ENCODE measurements around the gene FBLN2. TPM values are rescaled to one million over a fixed set of nuclear protein-coding genes. Genes with fewer than 3 reads are reported as not detected.

The FBLN2 gene
- total RNA-seq, 1 experiment from 2014 or later, result not detected

DNA sequence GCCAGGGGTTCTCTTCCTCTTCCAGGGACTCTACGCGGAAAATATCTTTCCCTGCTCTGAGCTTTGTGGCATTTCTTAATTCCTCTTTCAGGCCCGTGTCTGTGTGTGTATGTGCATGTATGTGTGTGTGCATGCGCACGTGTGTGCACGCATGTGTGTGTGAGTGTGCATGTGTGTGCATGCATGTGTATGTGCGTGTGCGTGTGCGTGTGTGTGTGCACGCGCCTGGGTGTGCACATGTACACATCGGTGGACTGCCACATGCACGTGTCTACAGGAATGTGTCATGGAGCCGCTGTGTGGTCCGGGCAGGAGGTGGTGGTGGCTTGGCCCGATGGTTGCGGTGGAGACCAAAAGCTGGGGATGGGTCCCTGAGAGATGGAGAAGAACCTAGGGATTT, 133.0 kb downstream of the FBLN2 start:
- no peak overlapping the region for H3K27ac ChIP-seq (ENCODE audit: low read length)
- no peak for DNase-seq
- H3K9me3 ChIP-seq (ENCODE audit: low read length), result no peaks in the 10 kb centered on the region
- H3K4me2 ChIP-seq (ENCODE audit: low read depth, low read length, poor library complexity, severe bottlenecking), result no peak overlapping the region
- H3K36me3 ChIP-seq (ENCODE audit: insufficient read depth, low read length), result no peaks in the 10 kb centered on the region
- no peak overlapping the region for H3K9ac ChIP-seq (ENCODE audit: low read length)
- H3K4me3 ChIP-seq (ENCODE audit: low read length), result no peak overlapping the region
- H4K20me1 ChIP-seq (ENCODE audit: insufficient read depth, low read depth, low read length), result no peaks in the 10 kb centered on the region
- H3K79me2 ChIP-seq (ENCODE audit: low read length), result no peaks in the 10 kb centered on the region
- no peaks in the 10 kb centered on the region for H3K4me1 ChIP-seq (ENCODE audit: low read length)
- no peaks in the 10 kb centered on the region for H3K27me3 ChIP-seq (ENCODE audit: low read length)
- H3K9me2 ChIP-seq (replicated peaks; ENCODE audit: insufficient read depth, low read length), result no peaks in the 10 kb centered on the region
- no peak overlapping the region for H2AFZ ChIP-seq (ENCODE audit: low read length)

DNA sequence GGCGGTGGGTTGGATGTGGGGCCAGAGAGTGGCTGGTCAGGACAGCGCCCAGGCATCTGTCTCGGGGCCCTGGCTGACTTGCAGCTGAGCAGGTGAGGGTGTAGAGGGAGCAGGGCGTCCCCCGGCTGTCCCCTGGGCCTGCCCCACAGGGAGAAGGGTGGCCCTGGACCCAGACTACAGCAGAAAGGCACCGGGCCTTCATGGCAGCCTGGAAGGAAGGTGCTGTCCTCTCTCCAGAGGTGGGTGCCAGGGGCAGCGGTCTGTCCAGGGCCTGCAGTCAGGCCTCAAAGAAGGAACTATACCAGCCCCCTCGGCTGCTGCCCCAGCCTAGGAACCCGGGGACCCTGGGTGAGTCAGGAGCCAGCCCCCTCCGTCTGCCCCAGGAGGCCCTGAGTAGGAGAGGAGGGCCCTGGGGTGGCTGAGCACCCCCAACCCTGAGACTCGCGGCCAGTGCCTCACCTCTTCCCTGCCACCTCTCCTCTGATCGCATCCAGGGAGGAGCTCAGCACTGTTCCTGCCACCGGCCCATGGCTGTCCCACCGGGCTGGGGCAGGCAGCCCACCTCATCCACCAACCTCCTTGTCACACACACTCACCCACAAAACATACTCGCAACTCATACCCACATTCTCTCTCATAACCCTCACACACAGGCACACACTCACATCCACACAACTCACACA, 133.5 kb downstream of the FBLN2 start:
- H3K4me3 ChIP-seq (ENCODE audit: low read length), result no peak overlapping the region
- no peaks in the 10 kb centered on the region for H3K79me2 ChIP-seq (ENCODE audit: low read length)
- H3K27ac ChIP-seq (ENCODE audit: low read length), result no peak overlapping the region

DNA sequence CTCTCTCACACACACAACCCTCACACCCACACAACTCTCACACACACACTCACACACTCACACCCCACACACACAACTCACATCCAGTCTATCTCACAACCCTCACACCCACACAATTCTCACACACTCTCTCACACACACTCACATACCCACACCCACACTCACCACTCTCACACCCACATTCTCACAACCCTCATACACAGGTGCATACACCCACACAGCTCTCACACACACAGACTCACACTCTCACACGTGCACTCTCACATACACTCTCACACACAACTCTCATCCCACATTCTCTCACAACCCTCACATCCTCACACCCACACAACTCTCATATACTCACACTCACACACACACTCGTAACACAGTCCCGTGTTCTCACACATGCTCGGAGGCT, 134.4 kb downstream of the FBLN2 start:
- Histone ChIP-seq H3K36me3 (ENCODE audit: insufficient read depth, low read length) (no peaks in the 10 kb centered on the region), H3K79me2 (ENCODE audit: low read length) (no peaks in the 10 kb centered on the region), H2AFZ (ENCODE audit: low read length) (no peak overlapping the region), H3K4me1 (ENCODE audit: low read length) (no peaks in the 10 kb centered on the region), H3K9ac (ENCODE audit: low read length) (no peak overlapping the region), H3K9me2 (replicated peaks; ENCODE audit: insufficient read depth, low read length) (no peaks in the 10 kb centered on the region), H3K9me3 (ENCODE audit: low read length) (no peaks in the 10 kb centered on the region), H3K27me3 (ENCODE audit: low read length) (no peaks in the 10 kb centered on the region), H3K4me2 (ENCODE audit: low read depth, low read length, poor library complexity, severe bottlenecking) (no peak overlapping the region), H3K4me3 (ENCODE audit: low read length) (no peak overlapping the region), H3K27ac (ENCODE audit: low read length) (no peak overlapping the region), H4K20me1 (ENCODE audit: insufficient read depth, low read depth, low read length) (no peaks in the 10 kb centered on the region)
- no peak for DNase-seq

More for the DNA sequence above, 133.5 kb downstream of the FBLN2 start:
- Histone ChIP-seq H3K9me3 (ENCODE audit: low read length) (no peaks in the 10 kb centered on the region), H3K9ac (ENCODE audit: low read length) (no peak overlapping the region), H3K4me1 (ENCODE audit: low read length) (no peaks in the 10 kb centered on the region), H4K20me1 (ENCODE audit: insufficient read depth, low read depth, low read length) (no peaks in the 10 kb centered on the region), H3K36me3 (ENCODE audit: insufficient read depth, low read length) (no peaks in the 10 kb centered on the region), H3K27me3 (ENCODE audit: low read length) (no peaks in the 10 kb centered on the region), H2AFZ (ENCODE audit: low read length) (no peak overlapping the region), H3K4me2 (ENCODE audit: low read depth, low read length, poor library complexity, severe bottlenecking) (no peak overlapping the region), H3K9me2 (replicated peaks; ENCODE audit: insufficient read depth, low read length) (no peaks in the 10 kb centered on the region)
- DNase-seq, result no peak

DNA sequence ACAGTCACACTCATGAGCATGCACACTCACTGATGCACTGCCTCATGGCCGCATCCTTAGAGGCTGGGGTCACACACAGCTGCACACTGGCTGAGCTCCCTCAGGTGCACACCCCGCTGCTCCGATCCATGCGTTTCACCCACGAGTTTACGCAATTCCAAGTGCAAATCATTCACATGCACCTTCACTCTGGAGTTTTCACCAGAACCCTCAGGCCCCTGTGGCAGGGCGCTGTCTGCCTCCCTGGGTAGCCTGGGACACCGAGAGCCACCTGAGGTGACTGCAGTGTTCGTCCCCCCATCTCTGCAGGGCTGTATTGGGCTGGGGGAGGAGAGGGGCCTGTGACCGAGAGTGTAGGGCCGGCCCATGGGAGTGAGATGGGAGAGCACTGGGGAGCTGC, 134.8 kb downstream of the FBLN2 start:
- no peaks in the 10 kb centered on the region for H3K9me2 ChIP-seq (replicated peaks; ENCODE audit: insufficient read depth, low read length)
- DNase-seq, result no peak
- H4K20me1 ChIP-seq (ENCODE audit: insufficient read depth, low read depth, low read length), result no peaks in the 10 kb centered on the region

DNA sequence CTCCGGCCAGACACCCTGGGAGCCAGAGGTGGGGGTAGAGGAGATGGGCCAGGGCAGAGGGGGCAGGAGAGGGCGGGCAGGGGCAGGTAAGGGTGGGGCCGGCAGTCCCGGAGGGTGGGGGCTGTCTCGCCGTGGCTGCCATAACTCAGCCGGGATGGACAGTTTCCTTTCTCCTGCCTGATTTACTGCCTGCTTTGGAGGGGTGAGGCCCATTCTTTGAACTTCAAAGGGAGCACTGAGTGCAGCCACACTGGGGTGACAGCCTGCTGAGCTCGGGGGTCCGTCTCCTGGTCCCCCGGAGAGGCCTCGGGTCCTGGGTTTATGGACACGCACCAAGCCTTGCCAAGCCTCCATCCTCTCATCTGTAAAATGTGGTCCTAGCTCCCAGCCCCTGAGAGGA, 135.4 kb downstream of the FBLN2 start:
- no peak overlapping the region for H2AFZ ChIP-seq (ENCODE audit: low read length)
- H3K9me3 ChIP-seq (ENCODE audit: low read length), result no peaks in the 10 kb centered on the region
- no peaks in the 10 kb centered on the region for H3K36me3 ChIP-seq (ENCODE audit: insufficient read depth, low read length)
- no peak overlapping the region for H3K4me2 ChIP-seq (ENCODE audit: low read depth, low read length, poor library complexity, severe bottlenecking)
- no peaks in the 10 kb centered on the region for H3K4me1 ChIP-seq (ENCODE audit: low read length)
- H3K27ac ChIP-seq (ENCODE audit: low read length), result no peak overlapping the region
- no peak overlapping the region for H3K4me3 ChIP-seq (ENCODE audit: low read length)
- no peaks in the 10 kb centered on the region for H3K9me2 ChIP-seq (replicated peaks; ENCODE audit: insufficient read depth, low read length)
- H3K9ac ChIP-seq (ENCODE audit: low read length), result no peak overlapping the region
- H3K27me3 ChIP-seq (ENCODE audit: low read length), result no peaks in the 10 kb centered on the region
- no peaks in the 10 kb centered on the region for H3K79me2 ChIP-seq (ENCODE audit: low read length)
- no peak for DNase-seq
- H4K20me1 ChIP-seq (ENCODE audit: insufficient read depth, low read depth, low read length), result no peaks in the 10 kb centered on the region

More for the DNA sequence above, 134.8 kb downstream of the FBLN2 start:
- no peak overlapping the region for H3K4me3 ChIP-seq (ENCODE audit: low read length)
- no peak overlapping the region for H3K4me2 ChIP-seq (ENCODE audit: low read depth, low read length, poor library complexity, severe bottlenecking)
- no peaks in the 10 kb centered on the region for H3K4me1 ChIP-seq (ENCODE audit: low read length)
- no peaks in the 10 kb centered on the region for H3K27me3 ChIP-seq (ENCODE audit: low read length)
- H3K27ac ChIP-seq (ENCODE audit: low read length), result no peak overlapping the region
- H2AFZ ChIP-seq (ENCODE audit: low read length), result no peak overlapping the region
- H3K36me3 ChIP-seq (ENCODE audit: insufficient read depth, low read length), result no peaks in the 10 kb centered on the region
- no peak overlapping the region for H3K9ac ChIP-seq (ENCODE audit: low read length)
- no peaks in the 10 kb centered on the region for H3K79me2 ChIP-seq (ENCODE audit: low read length)
- no peaks in the 10 kb centered on the region for H3K9me3 ChIP-seq (ENCODE audit: low read length)

DNA sequence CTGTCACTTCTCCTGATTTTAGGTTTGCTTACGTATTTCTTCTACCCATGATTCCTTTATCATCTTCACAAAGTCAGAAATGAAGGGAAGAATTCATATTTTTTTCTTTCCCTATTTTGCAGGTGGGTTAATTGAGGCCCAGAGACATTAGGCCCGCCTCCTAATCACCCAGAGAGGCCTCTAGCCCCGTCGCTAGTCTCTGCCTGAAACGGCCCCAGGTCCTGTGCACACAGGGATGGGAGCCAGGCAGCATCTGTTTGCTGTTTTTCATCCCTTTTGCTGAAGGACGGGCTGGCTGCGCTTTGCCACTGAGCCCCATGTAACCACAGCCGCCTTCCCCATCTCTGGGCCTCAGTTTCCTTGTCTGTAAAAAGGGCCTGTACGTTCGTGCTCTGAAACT, 135.9 kb downstream of the FBLN2 start:
- DNase-seq, result no peak
- Histone ChIP-seq H3K4me3 (ENCODE audit: low read length) (no peak overlapping the region), H3K4me2 (ENCODE audit: low read depth, low read length, poor library complexity, severe bottlenecking) (no peak overlapping the region), H3K9me3 (ENCODE audit: low read length) (no peaks in the 10 kb centered on the region), H3K9ac (ENCODE audit: low read length) (no peak overlapping the region), H3K9me2 (replicated peaks; ENCODE audit: insufficient read depth, low read length) (no peaks in the 10 kb centered on the region), H3K36me3 (ENCODE audit: insufficient read depth, low read length) (no peaks in the 10 kb centered on the region), H3K4me1 (ENCODE audit: low read length) (no peaks in the 10 kb centered on the region), H3K27me3 (ENCODE audit: low read length) (no peaks in the 10 kb centered on the region), H4K20me1 (ENCODE audit: insufficient read depth, low read depth, low read length) (no peaks in the 10 kb centered on the region), H2AFZ (ENCODE audit: low read length) (no peak overlapping the region), H3K79me2 (ENCODE audit: low read length) (no peaks in the 10 kb centered on the region), H3K27ac (ENCODE audit: low read length) (no peak overlapping the region)

DNA sequence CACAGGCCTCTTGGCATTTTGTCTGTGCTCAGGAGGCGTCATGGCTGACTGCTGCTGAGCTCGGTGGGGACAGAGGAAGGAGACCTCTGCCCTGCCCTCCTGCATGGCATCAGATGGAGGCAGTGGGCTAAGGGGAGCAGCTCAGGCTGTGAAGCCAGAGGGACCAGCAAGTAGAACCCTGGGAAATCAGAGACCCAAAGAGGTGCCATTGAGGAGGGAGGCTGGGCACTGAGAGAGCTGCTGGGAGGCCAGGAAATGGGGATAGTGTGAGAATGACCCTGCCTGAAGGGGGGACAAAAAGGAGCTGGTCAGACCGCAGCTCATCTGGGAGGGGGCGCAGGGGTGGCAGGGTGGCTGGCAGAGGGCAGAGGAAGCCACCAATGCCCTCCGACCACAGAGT, 136.8 kb downstream of the FBLN2 start:
- Histone ChIP-seq H3K4me3 (ENCODE audit: low read length) (no peak overlapping the region), H3K27me3 (ENCODE audit: low read length) (no peaks in the 10 kb centered on the region), H3K36me3 (ENCODE audit: insufficient read depth, low read length) (no peaks in the 10 kb centered on the region), H3K79me2 (ENCODE audit: low read length) (no peaks in the 10 kb centered on the region), H3K4me2 (ENCODE audit: low read depth, low read length, poor library complexity, severe bottlenecking) (no peak overlapping the region), H4K20me1 (ENCODE audit: insufficient read depth, low read depth, low read length) (no peaks in the 10 kb centered on the region), H3K27ac (ENCODE audit: low read length) (no peak overlapping the region), H3K9me3 (ENCODE audit: low read length) (no peaks in the 10 kb centered on the region), H2AFZ (ENCODE audit: low read length) (no peak overlapping the region), H3K9ac (ENCODE audit: low read length) (no peak overlapping the region), H3K4me1 (ENCODE audit: low read length) (no peaks in the 10 kb centered on the region), H3K9me2 (replicated peaks; ENCODE audit: insufficient read depth, low read length) (no peaks in the 10 kb centered on the region)
- no peak for DNase-seq

DNA sequence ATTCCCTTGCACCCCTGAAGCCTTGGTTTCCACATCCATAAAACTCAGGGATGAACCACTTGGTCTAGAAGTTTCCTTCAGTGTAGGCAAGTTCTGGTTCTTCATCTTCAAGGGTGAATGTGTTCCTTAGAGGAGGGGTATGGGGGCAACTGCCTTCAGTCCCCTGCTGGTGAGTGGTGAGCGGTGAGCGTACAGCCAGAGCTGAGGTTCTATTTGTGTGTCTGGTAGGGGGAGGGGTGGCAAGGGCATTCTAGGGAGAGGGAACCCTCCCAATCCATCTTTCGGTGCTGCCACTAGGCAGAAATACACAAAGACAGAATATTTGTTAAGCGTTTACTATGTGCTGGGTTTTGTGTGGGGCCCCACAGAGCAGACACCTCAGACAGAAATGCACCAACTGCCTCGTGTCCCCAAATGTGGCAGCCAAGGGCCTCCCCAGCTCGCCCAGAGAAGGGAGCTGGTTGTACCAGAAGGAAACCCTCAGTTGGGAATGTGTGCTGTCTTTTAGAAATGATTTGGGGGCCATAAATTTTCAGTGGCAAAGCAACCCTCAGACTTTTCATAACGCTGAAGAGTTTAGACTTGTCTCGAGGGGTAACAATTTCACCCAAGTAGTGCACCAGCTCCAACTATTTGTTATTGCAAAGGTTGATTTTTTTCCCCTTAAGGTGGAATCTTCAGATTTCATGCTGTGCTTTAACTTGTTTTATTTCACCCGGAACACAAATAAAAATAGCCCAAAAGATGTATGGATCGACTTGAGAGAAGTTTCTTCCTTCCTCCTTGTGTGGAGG, 137.6 kb downstream of the FBLN2 start:
- no peaks in the 10 kb centered on the region for H3K4me1 ChIP-seq (ENCODE audit: low read length)
- no peaks in the 10 kb centered on the region for H4K20me1 ChIP-seq (ENCODE audit: insufficient read depth, low read depth, low read length)

More for the DNA sequence above, 137.6 kb downstream of the FBLN2 start:
- DNase-seq, result no peak
- no peaks in the 10 kb centered on the region for H3K79me2 ChIP-seq (ENCODE audit: low read length)
- H2AFZ ChIP-seq (ENCODE audit: low read length), result no peak overlapping the region
- H3K27ac ChIP-seq (ENCODE audit: low read length), result no peak overlapping the region
- no peaks in the 10 kb centered on the region for H3K27me3 ChIP-seq (ENCODE audit: low read length)
- H3K4me3 ChIP-seq (ENCODE audit: low read length), result no peak overlapping the region
- no peaks in the 10 kb centered on the region for H3K9me2 ChIP-seq (replicated peaks; ENCODE audit: insufficient read depth, low read length)
- H3K9me3 ChIP-seq (ENCODE audit: low read length), result no peaks in the 10 kb centered on the region
- H3K36me3 ChIP-seq (ENCODE audit: insufficient read depth, low read length), result no peaks in the 10 kb centered on the region
- H3K4me2 ChIP-seq (ENCODE audit: low read depth, low read length, poor library complexity, severe bottlenecking), result no peak overlapping the region
- no peak overlapping the region for H3K9ac ChIP-seq (ENCODE audit: low read length)
